ENCODE measurements around the gene SNRNP200.

SNRNP200 gene

GRCh38 chr2:96251721-96252292 is 53.5 kb downstream of the SNRNP200 start:
- DNase-seq (ENCODE audit: low read depth): no peak

GRCh38 chr2:96250188-96250587 is 55.2 kb downstream of the SNRNP200 start:
- no peak for DNase-seq (ENCODE audit: low read depth)

- no peak for DNase-seq (ENCODE audit: low read depth)
Observed at GRCh38 chr2:96249654-96250053, 55.7 kb downstream of the SNRNP200 start.

- no peak for DNase-seq (ENCODE audit: low read depth)
Observed at GRCh38 chr2:96248624-96249023, 56.7 kb downstream of the SNRNP200 start.

GRCh38 chr2:96247896-96248295 is 57.5 kb downstream of the SNRNP200 start:
- no peak for DNase-seq (ENCODE audit: low read depth)

GRCh38 chr2:96247009-96247408 is 58.3 kb downstream of the SNRNP200 start:
- DNase-seq (ENCODE audit: low read depth): no peak

GRCh38 chr2:96245609-96246390 is 59.5 kb downstream of the SNRNP200 start:
- DNase-seq (ENCODE audit: low read depth): no peak

- no peak for DNase-seq (ENCODE audit: low read depth)
Observed at GRCh38 chr2:96243843-96244242, 61.5 kb downstream of the SNRNP200 start.

- DNase-seq (ENCODE audit: low read depth): peak; percentile 18
Observed at GRCh38 chr2:96241900-96242611, 63.3 kb downstream of the SNRNP200 start.

GRCh38 chr2:96241227-96241626 is 64.1 kb downstream of the SNRNP200 start:
- DNase-seq (ENCODE audit: low read depth): no peak

GRCh38 chr2:96240341-96241038 is 64.9 kb downstream of the SNRNP200 start:
- DNase-seq (ENCODE audit: low read depth): no peak

GRCh38 chr2:96239745-96240264 is 65.5 kb downstream of the SNRNP200 start:
- DNase-seq (ENCODE audit: low read depth): no peak

GRCh38 chr2:96239091-96239490 is 66.3 kb downstream of the SNRNP200 start:
- DNase-seq (ENCODE audit: low read depth): no peak

GRCh38 chr2:96238266-96238665 is 67.1 kb downstream of the SNRNP200 start:
- no peak for DNase-seq (ENCODE audit: low read depth)

- no peak for DNase-seq (ENCODE audit: low read depth)
Observed at GRCh38 chr2:96236882-96237281, 68.5 kb downstream of the SNRNP200 start.

- DNase-seq (ENCODE audit: low read depth): no peak
Observed at GRCh38 chr2:96233880-96234316, 71.4 kb downstream of the SNRNP200 start.

GRCh38 chr2:96233436-96233835 is 71.9 kb downstream of the SNRNP200 start:
- DNase-seq (ENCODE audit: low read depth): no peak

GRCh38 chr2:96231316-96231715 is 74.0 kb downstream of the SNRNP200 start:
- no peak for DNase-seq (ENCODE audit: low read depth)

GRCh38 chr2:96225016-96225533 is 80.3 kb downstream of the SNRNP200 start:
- no peak for DNase-seq (ENCODE audit: low read depth)

All from stimulated activated CD8-positive, alpha-beta memory T cell treated with anti-CD3 and anti-CD28 coated beads, Interleukin-12 subunit alpha, Interleukin-12 subunit beta, amount 100 ng/mL, for 1 hour (primary cell).